GM21737 (cell line): Measurements from ENCODE around the gene SLC22A16.
"Not testable (repeated sequence)": the region's sequence is repeated elsewhere in the genome, so short reads cannot be mapped to it uniquely, and the experiment has no call there.

ENCODE experiments used
- ATAC-seq: cut with Tn5 transposase; IDR thresholded peaks from one replicate; pipeline ENCODE4 v1.9.1; 2021; ENCODE audit warnings: mild to moderate bottlenecking, moderate library complexity; ENCODE audit not compliant: unreplicated experiment

SLC22A16 gene, protein sequence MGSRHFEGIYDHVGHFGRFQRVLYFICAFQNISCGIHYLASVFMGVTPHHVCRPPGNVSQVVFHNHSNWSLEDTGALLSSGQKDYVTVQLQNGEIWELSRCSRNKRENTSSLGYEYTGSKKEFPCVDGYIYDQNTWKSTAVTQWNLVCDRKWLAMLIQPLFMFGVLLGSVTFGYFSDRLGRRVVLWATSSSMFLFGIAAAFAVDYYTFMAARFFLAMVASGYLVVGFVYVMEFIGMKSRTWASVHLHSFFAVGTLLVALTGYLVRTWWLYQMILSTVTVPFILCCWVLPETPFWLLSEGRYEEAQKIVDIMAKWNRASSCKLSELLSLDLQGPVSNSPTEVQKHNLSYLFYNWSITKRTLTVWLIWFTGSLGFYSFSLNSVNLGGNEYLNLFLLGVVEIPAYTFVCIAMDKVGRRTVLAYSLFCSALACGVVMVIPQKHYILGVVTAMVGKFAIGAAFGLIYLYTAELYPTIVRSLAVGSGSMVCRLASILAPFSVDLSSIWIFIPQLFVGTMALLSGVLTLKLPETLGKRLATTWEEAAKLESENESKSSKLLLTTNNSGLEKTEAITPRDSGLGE

DNA sequence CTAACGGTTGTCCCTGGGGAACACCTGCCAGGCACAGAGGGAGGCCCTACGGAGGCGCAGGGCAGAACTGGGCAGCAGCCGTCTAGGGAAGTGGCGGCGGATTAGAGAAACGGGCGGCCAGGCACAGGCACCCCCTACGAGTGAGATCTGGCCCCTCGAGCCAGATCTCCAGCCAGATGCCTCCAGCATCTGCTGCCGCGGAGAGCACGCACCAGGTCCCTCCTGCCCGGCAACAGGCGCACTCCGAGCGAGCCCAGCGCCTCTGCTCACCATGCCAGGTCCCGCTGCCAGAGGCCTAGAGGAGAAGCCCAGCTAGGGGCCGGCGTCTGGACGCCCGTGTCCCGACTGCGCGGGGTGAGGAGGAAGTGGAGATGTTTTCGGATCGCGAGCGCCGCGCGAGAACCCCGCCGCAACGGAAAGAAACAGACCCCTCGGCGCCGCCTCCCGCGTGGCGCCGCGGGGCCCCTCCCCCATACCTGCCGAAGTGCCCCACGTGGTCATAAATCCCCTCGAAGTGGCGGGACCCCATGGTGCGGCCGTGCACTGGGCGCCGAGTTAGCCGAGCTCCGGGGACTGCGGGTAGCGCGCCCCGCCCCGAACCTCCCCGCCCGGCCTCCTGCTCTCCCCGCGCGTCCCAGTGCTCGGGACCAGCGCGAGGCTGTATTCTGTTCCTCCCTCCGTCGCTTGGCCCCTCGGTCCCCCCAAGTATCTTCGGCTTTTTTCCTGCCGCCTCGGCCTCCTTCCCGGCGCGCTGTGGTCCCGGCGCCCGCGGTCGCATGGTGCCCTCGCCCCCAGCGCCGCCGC is at the start of gene SLC22A16:
Gene SLC22A16 (minus strand): TSS at position 568 of the 804 bp plus-strand sequence. CDS start 39 bp downstream, at position 529.
- ATAC-seq = no peak

DNA sequence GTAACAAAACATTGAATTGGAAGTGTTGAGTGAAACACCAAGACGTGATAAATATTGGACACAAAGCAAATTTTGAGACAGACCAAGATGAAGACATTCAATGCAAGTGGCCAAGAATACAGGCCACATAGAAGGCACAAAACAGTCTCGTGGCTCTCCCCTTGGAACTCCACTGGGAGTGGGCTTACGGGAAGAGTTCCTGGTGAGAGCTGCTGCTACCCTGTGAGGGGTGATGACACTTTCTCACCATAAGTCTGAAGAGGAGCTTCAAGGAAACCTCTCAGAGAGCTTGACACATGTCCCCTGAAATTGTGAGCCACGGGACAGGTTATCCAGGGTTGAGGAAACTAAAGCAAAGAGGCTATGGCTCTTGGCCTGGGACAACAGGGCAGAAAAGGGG is 48.6 kb upstream of the SLC22A16 start:
- no peak for ATAC-seq

DNA sequence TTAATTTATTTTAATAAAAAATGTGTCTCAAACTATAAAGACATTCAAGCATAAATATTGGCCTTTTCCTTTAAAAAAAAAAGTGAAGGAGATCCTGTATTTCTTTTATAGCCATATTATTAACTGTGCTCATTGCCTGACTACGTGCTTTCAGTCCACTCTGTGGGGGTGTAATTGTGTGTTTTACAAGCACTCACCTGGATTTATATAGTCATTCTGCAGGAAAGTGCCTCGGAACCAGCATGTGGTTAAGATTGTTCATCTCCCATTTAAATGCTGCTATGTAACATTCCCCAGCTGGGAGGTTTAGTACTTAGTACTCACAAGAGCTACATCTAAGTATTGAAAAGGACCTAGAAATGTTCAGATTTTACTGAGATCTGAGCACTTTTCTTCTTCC is 47.9 kb upstream of the SLC22A16 start:
- no peak for ATAC-seq

DNA sequence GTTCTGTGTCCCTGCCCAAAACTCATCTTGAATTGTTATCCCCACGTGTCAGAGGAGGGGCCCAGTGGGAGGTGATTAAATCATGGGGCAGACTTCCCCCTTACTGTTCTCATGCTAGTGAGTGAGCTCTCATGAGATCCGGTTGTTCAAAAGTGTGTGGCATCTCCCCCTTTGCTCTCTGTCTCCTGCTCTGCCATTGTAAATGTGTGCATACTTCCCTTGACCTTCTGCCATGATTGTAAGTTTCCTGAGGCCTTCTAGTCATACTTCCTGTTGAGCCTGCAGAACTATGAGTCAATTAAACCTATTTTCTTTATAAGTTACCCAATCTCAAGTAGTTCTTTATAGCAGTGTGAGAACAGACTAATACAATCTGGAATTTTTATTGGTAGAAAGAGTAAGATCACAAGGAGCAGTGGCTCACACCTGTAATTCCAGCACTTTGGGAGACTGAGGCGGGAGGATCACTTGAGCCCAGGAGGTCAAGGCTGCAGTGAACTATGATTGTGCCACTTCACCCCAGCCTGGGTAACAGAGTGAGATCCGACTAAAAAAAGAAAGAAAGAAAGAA is 47.1 kb upstream of the SLC22A16 start:
- no peak for ATAC-seq

DNA sequence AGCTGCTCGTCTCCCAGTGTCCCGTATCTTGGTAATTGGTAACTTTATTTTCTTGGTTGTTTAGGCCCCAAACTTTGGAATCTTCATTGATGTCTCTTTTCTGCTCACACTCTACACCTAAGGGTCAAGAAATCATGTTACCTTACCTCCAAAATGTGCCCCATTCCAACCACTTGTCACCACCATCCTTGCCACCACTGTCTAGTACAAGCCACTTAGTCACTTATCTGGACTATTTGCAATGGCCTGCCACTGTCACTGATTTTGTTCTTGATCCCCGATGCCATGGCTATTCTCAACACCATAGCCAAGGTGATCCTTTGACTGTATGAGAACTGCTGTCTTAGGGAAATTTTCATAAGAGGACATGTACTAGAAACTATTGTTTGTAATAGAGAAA is 46.0 kb upstream of the SLC22A16 start:
- no peak for ATAC-seq

DNA sequence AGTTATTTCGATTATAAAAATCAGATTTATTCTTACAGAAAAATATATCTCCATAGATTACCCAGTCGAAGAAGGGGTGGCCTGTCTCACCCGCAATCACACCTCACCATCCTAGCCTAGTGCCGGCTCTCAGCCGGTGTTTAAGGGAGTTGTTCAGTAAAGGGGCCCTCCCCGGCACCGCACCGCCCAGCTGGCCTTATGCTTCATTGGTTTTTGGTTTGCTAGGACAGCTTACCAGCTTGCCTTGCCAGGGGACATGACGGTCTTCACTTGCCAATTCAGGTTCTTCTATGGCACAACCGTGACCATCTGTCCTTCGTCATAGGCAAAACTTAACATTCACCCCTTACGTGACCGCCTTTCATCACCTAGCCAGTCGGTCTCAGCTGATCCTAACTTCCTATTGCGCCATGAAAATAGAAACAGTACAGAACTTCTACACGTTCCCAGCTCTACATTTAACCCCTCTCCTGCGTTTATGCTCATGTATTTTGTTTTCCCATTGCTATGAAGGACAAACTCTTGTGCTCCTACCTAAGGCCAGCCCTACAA is 44.7 kb upstream of the SLC22A16 start:
- no peak for ATAC-seq

DNA sequence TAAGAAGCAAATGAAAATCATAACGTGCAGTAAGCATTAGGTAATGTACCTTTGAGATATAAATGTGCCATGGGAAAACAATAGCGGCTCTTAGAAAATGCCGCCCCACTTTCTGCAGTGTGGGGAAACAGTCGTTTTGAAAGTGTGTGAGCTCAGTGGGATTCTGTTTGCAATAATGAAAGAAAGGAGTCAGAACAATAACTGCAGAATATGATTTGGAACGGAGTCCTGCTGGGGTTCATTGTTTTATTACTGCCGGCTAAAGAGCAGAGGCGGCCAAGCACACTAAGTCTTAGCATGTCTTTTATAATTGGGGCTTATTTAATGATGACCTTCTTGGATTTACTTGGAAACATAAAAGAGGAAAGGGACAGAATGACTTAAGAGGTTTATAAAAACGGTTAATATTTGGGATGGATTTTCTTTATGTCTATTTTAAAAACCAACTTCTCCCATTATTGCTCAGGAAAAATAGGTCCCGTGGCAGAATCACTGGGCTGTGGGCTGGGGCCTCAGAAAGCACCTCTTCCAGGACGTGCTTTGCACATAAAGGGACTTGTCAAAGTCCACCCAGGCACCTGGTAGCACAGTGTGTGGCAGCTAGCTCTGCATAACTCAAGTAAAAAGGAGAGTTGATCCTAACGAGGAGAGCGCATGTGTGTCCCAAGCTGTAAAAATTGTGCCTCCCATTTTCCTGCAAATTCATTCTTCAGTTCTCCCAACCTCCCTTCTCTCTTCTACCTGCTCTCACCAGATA is 44.0 kb upstream of the SLC22A16 start:
- ATAC-seq = no peak

DNA sequence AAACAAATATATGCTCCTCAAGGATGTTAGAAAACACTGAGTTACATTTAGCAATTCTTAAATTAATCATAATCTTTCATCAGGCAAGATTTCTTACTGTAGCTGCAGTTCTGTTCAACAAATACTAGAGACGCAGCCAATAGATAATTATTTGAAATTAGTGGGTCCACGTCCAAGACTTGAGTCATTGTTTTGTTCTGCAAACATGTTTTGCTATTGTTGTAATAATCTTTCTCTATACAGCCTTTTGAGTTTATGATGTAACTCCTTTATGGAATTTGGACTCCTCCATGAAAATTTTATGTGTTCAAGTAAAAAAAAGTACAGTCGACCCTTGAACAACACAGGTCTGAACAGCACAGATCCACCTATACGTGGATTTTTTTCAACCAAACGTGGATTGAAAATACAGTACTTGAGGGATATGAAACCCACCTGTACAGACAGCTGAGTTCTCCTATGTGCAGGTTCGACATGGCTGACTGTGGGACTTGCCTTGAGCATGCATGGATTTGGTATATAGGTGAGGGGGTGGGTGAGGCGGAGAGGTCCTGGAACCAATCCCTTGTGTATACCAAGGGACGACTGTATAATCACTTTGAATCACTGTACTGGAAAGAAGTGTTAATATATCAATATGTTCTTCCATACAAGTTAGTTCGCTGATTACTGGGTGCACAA is 41.3 kb upstream of the SLC22A16 start:
- ATAC-seq = no peak

DNA sequence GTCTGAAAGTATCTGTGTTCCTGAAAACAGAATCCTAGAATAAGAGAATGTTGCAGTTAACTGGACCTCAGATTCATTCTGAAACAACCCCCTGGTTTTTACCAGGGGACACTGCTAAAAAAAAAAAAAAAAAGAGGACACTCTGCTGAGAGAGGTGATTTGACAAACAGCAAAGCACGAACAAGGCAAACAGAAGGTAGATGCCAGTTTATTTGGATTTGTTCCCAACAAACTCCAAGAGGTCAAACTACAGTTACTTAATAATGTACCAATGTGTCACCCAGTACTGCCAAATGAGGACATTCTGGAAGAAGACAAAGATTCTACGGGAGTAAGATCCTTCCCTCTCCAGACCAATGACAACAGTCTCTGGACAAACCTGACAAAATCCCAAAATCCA is 40.6 kb upstream of the SLC22A16 start:
- ATAC-seq = no peak

DNA sequence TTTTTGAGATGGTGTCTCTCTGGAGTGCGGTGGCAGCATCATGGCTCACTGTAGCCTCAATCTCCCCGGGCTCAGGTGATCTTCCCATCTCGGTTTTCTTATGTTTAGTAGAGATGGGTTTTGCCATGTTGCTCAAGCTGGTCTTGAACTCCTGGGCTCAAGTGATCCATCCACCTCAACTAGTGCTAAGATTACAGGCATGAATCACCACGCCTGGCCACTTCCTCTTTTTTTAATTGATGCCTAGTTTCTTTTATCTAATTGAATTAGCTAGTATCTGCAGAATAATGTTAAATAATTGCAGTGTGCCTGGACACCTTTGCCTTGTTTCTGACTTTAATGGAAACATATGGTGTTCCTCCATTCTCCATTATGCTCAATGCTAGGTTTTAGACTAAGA is 38.4 kb upstream of the SLC22A16 start:
- ATAC-seq = no peak

DNA sequence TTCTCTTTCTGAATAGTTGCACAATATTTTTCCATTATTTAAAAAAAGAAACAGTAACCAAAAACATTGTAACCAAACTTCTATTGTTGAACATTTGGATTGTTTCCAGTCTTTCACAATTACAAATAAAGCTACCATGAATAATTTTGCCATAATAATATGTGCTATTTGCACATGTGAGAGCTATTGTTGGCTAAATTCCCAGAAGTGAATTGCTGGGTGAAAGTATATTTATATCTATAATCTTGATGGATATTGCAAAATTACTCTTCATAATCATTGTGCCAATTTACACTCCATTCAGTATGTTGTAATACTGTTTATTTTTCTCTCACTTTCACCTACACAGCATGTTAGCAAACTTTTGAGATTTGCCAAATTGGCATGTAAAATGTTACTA is 36.6 kb upstream of the SLC22A16 start:
- no peak for ATAC-seq

DNA sequence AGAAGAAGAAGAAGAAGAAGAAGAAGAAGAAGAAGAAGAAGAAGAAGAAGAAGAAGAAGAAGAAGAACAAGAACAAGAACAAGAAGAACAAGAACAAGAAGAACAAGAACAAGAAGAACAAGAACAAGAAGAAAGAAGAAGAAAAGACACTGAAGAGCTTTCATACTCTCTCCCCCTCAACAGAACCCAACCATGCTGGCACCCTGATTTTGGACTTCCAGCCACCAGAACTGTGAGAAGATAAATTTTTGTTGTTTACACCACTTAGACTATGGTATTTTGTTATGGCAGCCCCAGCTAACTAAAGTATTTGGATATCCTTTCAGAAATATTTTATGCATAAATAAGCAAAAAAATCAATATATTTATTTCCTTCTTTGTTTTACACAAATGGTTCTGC is 36.1 kb upstream of the SLC22A16 start:
- not testable (repeated sequence) for ATAC-seq

DNA sequence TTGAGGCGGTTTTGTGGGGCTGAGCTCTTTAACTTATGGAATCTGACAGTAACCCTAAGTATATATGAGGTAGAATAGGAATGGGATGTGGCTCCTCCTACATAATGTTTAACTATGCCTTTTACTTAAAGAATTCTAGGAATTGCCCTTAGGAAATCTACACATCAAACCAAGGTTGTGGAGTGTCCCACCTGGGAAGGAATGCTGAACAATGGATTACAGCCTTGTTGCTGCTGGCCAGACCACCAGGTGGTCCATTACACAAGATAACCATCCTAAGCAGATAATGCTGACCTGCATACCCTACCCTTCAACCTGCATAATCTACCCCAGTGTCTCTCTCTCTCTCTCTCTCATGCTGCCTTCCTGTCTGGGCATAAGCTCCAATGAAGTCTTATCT is 35.0 kb upstream of the SLC22A16 start:
- no peak for ATAC-seq

DNA sequence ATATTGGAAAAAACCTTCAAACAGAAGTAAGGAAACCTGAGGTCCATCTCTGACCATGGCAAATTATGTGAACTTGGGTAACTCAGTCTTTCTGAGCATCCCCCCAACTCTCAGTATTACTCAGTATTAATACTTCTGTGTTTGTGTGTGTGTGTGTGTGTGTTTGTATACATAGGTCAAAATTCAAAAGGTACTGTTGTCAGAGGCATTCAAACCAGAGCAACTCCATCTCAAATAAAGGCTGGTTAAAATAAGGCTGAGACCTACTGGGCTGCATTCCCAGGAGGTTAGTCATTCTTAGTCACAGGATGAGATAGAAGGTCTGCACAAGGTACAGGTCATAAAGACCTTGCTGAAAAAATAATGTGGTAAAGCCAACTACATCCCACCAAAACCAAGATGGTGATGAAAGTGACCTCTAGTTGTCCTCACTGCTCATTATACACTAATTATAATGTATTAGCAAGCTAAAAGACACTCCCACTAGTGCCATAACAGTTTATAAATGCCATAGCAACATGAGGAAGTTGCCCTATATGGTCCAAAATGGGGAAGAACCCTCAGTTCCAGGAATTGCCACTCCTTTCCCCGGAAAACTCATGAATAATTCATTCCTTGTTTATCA is 33.3 kb upstream of the SLC22A16 start:
- no peak for ATAC-seq

DNA sequence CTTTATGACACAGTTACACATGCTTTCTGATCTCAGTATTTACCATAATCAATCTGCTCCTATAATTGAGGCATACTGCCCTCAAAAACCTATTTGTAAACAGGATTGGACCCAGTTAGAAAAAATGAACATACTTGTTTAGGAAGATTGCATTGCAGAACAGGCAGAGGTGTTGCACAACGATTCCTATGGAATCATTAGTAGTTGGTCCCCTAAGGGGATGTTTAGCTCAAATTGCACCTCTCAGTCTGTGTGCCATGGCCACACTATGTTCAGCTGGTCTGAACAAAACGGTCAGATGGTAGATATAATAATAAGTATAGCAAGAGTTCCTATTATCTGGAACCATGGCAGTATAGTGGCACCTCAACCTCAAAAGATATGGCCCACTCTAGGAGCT is 28.5 kb upstream of the SLC22A16 start:
- not testable (repeated sequence) for ATAC-seq

DNA sequence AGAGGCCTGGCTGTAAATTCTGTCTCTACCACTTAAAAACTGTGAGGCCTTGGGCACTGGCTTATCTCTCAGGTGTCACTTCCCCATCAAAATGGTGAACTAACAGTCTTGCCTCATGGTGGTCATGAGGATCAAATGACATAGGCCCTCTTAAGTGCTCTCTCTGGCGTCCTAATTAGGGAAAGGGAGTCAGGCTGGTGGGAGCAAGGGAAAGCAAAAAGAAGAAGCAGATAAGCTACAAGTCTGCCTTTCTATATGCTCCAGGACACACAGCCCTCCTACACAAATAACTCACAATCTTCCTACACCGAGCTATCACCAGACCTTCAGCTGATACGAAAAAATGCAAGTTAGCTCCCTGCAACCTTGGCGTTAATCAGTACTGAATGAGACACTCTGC is 19.5 kb upstream of the SLC22A16 start:
- no peak for ATAC-seq

DNA sequence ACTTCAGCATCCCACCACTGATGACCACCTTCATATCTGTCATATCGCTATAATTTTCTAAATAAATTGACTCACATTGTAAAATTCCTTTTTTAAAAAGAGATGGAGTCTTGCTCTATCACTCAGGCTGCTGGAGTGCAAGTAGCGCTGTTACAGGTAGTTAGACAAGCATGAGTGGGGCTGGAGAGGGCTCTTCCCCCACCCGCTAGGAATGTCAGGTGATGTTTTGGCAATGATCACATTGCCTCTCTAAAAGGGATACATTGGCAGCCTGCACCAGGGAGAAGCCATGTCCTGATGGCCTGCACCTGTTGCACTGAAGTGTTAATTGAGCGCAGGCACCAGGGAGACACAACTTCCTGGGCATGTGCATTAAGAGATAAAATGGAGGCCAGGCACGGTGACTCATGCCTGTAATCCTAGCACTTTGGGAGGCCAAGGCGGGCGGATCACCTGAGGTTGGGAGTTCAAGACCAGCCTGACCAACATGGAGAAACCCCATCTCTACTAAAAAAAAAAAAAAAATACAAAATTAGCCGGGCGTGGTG is 16.9 kb upstream of the SLC22A16 start:
- no peak for ATAC-seq

DNA sequence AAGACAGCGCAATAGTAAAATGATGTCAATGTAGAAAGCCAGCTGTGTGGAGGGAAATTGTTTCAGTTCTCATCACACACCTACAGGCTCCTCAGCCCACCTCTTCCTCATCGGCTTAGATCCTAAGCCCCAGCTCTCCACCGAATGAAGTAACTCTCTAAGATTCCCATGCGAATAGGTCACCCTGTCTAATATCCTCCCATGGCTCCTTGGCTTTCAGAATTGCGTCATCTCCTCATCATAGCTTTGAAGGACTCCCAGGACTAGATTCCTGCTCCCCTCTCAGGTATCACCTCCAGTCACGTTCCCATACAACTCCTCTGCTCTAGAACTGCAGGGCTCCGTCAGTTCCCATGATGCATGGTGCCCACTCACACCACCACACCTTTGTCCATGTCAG is 16.2 kb upstream of the SLC22A16 start:
- no peak for ATAC-seq

DNA sequence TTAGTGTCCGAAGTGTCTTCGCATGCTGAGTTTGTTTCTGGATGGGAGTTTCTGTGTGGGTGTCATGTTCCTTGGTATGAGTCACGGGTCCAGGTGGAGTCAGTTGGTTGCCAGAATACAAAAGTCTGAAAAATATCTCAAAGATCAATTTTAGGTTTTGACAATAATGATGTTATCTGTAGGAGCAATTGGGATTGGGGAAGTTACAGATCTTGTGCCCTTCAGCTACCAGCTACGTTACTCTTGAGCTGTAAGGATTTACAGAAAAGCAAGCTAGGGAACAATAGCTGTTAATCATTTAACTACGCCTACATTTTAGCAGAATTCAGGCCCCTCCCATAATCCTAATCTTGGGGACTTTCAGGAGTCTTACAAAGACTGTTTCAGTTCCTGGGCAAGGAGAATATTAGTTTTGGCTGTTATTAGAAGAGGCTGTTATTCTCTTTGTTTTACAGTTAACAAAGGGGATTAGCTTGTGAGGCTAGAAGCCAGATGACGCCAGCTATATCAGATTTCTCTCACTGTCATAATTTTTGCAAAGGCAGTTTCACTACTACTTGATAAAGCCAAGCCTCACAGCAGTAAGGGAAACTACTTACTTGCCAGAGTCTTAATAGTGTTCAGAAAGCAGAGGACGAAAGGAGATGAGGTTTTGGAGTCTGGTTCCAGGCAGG is 15.4 kb upstream of the SLC22A16 start:
- no peak for ATAC-seq
